ENCODE measurements around the gene CNDP2. TPM values are rescaled to one million over a fixed set of nuclear protein-coding genes. Genes with fewer than 3 reads are reported as not detected.

CNDP2 gene
- total RNA-seq, 1 experiment from 2014 or later: 310 TPM

- no peak overlapping the region for H3K4me3 ChIP-seq (ENCODE audit: low read depth in 2 of 2, low read length in 2 of 2)
- ChIA-PET CTCF (no interaction called here), POLR2A (no interaction called here)
- no peak overlapping the region for H3K27ac ChIP-seq (ENCODE audit: low read length)
- TF ChIP-seq SIN3A (IDR thresholded peaks at IDR 0.05; ENCODE audit: borderline replicate concordance, insufficient read depth, low read depth, low read length): no peak
- no TSS peak for BruUV-seq (replicated peaks)
- no peak for ATAC-seq
- in situ Hi-C loops (cut with HindIII; ENCODE audit: low pct_unique_long_range_greater_than_20kb, low sequenced_read_pairs) (no loop called here), intact Hi-C loops (cut with micrococcal nuclease; ENCODE audit: unreplicated experiment) (no loop called here)
- H3K27me3 ChIP-seq (ENCODE audit: control insufficient read depth, insufficient read depth, low read length): no peaks in the 10 kb centered on the region
- H3K36me3 ChIP-seq (ENCODE audit: control insufficient read depth, insufficient read depth, low read length): peaks cover 30% of the 10 kb centered on the region
- H3K9me3 ChIP-seq (ENCODE audit: control insufficient read depth, insufficient read depth, low read depth, low read length): no peaks in the 10 kb centered on the region
- no peak for DNase-seq (ENCODE audit: low read depth, low spot score)
- H3K4me1 ChIP-seq (ENCODE audit: control insufficient read depth, insufficient read depth, low read length): no peaks in the 10 kb centered on the region
Measured at GRCh38 chr18:74506448-74507084, 10.4 kb downstream of the CNDP2 start.

DNA sequence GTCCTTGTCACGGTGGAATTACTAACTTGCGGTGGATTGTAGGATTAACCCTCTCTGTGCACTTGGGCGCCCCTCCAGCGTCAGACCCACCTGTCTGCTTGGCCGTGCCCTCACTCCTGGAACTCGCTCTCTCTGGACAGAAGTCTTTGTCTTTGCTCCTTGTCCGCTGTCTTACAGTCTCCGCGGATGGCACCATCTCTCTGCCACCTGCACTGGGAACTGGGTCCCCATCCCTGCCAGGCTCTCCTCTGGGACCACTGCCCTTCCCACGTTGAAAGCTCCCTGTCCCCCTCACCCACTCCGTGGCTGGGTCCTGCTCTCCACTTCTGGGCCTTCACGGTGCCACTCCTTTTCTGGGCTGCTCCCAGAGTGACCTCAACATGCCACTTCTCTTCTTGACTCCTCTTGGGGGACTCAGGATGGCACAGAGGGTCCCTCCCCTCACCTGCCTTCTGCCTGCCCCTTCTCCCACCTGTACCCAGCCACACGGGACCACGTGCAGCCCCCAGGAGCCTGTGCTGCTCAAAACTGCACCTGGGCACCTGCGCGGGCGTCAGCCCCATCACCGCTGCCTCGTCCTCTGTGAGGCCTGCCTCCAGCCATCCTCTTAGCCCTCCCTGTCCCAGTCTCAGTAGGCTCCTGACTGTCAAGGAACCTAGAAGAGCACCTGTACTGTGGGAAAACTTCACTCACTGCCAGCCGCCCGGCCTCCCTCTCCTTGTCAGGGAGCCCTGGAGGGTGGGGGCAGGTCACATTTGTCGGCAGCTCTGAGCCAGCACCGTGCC is 11.1 kb downstream of the CNDP2 start:
- intact Hi-C loops (cut with micrococcal nuclease; ENCODE audit: unreplicated experiment): no loop called here

GRCh38 chr18:74507927-74508326 is 11.8 kb downstream of the CNDP2 start:
- H3K27ac ChIP-seq (ENCODE audit: low read length): no peak overlapping the region
- no peak for ATAC-seq
- no peak overlapping the region for H3K4me3 ChIP-seq (ENCODE audit: low read depth in 2 of 2, low read length in 2 of 2)
- 0 out of 2 replicates have a peak, but pooled peaks cover 4% of the 10 kb centered on the region for H3K4me1 ChIP-seq (ENCODE audit: control insufficient read depth, insufficient read depth, low read length)
- BruUV-seq (replicated peaks): no TSS peak
- ChIA-PET POLR2A (no interaction called here), CTCF (no interaction called here)
- in situ Hi-C loops (cut with HindIII; ENCODE audit: low pct_unique_long_range_greater_than_20kb, low sequenced_read_pairs) (no loop called here), intact Hi-C loops (cut with micrococcal nuclease; ENCODE audit: unreplicated experiment) (no loop called here)
- H3K9me3 ChIP-seq (ENCODE audit: control insufficient read depth, insufficient read depth, low read depth, low read length): no peaks in the 10 kb centered on the region
- H3K36me3 ChIP-seq (ENCODE audit: control insufficient read depth, insufficient read depth, low read length): peaks cover 22% of the 10 kb centered on the region
- H3K27me3 ChIP-seq (ENCODE audit: control insufficient read depth, insufficient read depth, low read length): no peaks in the 10 kb centered on the region
- no peak for DNase-seq (ENCODE audit: low read depth, low spot score)
- TF ChIP-seq SIN3A (IDR thresholded peaks at IDR 0.05; ENCODE audit: borderline replicate concordance, insufficient read depth, low read depth, low read length) (no peak), POLR2AphosphoS5 (IDR thresholded peaks at IDR 0.05; ENCODE audit: low read depth, low read length) (no peak), TCF7L2 (IDR thresholded peaks at IDR 0.05; ENCODE audit: low read depth, low read length) (no peak)
- TF ChIP-seq, protein P1, sequence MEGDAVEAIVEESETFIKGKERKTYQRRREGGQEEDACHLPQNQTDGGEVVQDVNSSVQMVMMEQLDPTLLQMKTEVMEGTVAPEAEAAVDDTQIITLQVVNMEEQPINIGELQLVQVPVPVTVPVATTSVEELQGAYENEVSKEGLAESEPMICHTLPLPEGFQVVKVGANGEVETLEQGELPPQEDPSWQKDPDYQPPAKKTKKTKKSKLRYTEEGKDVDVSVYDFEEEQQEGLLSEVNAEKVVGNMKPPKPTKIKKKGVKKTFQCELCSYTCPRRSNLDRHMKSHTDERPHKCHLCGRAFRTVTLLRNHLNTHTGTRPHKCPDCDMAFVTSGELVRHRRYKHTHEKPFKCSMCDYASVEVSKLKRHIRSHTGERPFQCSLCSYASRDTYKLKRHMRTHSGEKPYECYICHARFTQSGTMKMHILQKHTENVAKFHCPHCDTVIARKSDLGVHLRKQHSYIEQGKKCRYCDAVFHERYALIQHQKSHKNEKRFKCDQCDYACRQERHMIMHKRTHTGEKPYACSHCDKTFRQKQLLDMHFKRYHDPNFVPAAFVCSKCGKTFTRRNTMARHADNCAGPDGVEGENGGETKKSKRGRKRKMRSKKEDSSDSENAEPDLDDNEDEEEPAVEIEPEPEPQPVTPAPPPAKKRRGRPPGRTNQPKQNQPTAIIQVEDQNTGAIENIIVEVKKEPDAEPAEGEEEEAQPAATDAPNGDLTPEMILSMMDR (IDR thresholded peaks at IDR 0.05): no peak
- TF ChIP-seq, protein P2, sequence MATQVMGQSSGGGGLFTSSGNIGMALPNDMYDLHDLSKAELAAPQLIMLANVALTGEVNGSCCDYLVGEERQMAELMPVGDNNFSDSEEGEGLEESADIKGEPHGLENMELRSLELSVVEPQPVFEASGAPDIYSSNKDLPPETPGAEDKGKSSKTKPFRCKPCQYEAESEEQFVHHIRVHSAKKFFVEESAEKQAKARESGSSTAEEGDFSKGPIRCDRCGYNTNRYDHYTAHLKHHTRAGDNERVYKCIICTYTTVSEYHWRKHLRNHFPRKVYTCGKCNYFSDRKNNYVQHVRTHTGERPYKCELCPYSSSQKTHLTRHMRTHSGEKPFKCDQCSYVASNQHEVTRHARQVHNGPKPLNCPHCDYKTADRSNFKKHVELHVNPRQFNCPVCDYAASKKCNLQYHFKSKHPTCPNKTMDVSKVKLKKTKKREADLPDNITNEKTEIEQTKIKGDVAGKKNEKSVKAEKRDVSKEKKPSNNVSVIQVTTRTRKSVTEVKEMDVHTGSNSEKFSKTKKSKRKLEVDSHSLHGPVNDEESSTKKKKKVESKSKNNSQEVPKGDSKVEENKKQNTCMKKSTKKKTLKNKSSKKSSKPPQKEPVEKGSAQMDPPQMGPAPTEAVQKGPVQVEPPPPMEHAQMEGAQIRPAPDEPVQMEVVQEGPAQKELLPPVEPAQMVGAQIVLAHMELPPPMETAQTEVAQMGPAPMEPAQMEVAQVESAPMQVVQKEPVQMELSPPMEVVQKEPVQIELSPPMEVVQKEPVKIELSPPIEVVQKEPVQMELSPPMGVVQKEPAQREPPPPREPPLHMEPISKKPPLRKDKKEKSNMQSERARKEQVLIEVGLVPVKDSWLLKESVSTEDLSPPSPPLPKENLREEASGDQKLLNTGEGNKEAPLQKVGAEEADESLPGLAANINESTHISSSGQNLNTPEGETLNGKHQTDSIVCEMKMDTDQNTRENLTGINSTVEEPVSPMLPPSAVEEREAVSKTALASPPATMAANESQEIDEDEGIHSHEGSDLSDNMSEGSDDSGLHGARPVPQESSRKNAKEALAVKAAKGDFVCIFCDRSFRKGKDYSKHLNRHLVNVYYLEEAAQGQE (IDR thresholded peaks at IDR 0.05; ENCODE audit: insufficient read depth in 1 of 2, low read depth in 2 of 2, low read length in 1 of 2): no peak

More for the DNA sequence above, 11.1 kb downstream of the CNDP2 start:
- Histone ChIP-seq H3K4me3 (ENCODE audit: low read depth in 2 of 2, low read length in 2 of 2) (no peak overlapping the region), H3K27me3 (ENCODE audit: control insufficient read depth, insufficient read depth, low read length) (no peaks in the 10 kb centered on the region), H3K27ac (ENCODE audit: low read length) (no peak overlapping the region), H3K36me3 (ENCODE audit: control insufficient read depth, insufficient read depth, low read length) (peaks cover 28% of the 10 kb centered on the region), H3K9me3 (ENCODE audit: control insufficient read depth, insufficient read depth, low read depth, low read length) (no peaks in the 10 kb centered on the region), H3K4me1 (ENCODE audit: control insufficient read depth, insufficient read depth, low read length) (0 out of 2 replicates have a peak, but pooled peaks cover 4% of the 10 kb centered on the region)
- ChIA-PET CTCF (no interaction called here), POLR2A (no interaction called here)
- TF ChIP-seq, protein P2 (IDR thresholded peaks at IDR 0.05; ENCODE audit: insufficient read depth in 1 of 2, low read depth in 2 of 2, low read length in 1 of 2): no peak
- no peak for DNase-seq (ENCODE audit: low read depth, low spot score)
- in situ Hi-C loops (cut with HindIII; ENCODE audit: low pct_unique_long_range_greater_than_20kb, low sequenced_read_pairs): no loop called here
- no TSS peak for BruUV-seq (replicated peaks)
- no peak for ATAC-seq

All from Panc1 (cell line).